Gastroesophageal sphincter (tissue), 3 donors: ENCODE data around the gene SYNE1.

Source experiments
- EP300 ChIP-seq: sonication (generic); formaldehyde crosslinking; IDR thresholded peaks from one replicate; pipeline ENCODE4 v1.6.1; 2017; ENCODE audit warnings: antibody characterized with exemption, mild to moderate bottlenecking
- POLR2A ChIP-seq, 2 donors: fragments of 450-650 bp; IDR thresholded peaks; one replicate each; pipeline ENCODE4 v1.6.1; 2017; ENCODE audit warnings: antibody characterized with exemption in 2 of 2, mild to moderate bottlenecking in 2 of 2, moderate library complexity in 1 of 2
- POLR2AphosphoS5 ChIP-seq: sonication (generic); formaldehyde crosslinking; IDR thresholded peaks from one replicate; pipeline ENCODE4 v1.6.1; 2017; ENCODE audit warnings: antibody characterized with exemption
- TF ChIP-seq, protein P1 (sequence below), 4 experiments: fragments of 200-600 bp in 2 of 4; fragments of 450-650 bp in 2 of 4; sonication (generic) in 1 of 4; IDR thresholded peaks; one replicate each; pipeline ENCODE4 v1.5.1; 2017 to 2019; ENCODE audit warnings: antibody characterized with exemption in 4 of 4, mild to moderate bottlenecking in 2 of 4, moderate library complexity in 2 of 4

DNA sequence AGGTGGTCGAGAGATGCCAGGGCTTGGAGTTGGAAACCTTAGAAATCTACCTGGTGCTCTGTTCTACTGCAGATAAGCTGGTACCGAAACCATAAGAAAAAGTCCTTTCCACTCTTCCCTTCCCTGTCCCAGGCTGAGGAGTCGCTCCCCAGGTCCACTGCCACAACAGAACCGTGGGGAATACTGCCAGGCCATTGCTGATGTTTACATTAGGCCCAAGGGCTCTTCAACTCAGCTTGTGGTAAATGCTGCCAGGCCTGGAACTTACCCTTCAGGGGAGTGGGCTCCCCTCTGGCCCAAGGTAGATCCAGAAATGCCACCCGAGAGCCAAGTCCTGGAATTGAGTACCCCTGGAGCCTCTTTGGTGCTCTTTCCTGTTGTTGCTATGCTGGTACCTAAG is 441.3 kb downstream of the SYNE1 start:
- TF ChIP-seq, protein P1, sequence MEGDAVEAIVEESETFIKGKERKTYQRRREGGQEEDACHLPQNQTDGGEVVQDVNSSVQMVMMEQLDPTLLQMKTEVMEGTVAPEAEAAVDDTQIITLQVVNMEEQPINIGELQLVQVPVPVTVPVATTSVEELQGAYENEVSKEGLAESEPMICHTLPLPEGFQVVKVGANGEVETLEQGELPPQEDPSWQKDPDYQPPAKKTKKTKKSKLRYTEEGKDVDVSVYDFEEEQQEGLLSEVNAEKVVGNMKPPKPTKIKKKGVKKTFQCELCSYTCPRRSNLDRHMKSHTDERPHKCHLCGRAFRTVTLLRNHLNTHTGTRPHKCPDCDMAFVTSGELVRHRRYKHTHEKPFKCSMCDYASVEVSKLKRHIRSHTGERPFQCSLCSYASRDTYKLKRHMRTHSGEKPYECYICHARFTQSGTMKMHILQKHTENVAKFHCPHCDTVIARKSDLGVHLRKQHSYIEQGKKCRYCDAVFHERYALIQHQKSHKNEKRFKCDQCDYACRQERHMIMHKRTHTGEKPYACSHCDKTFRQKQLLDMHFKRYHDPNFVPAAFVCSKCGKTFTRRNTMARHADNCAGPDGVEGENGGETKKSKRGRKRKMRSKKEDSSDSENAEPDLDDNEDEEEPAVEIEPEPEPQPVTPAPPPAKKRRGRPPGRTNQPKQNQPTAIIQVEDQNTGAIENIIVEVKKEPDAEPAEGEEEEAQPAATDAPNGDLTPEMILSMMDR (IDR thresholded peaks at IDR 0.05) = no peak
- no peak for TF ChIP-seq EP300
- TF ChIP-seq POLR2AphosphoS5 = no peak
- TF ChIP-seq POLR2A (IDR thresholded peaks at IDR 0.05) = no peak
